NCI-H526 treated with DMSO at 0.1 percent for 48 hours (cell line): Measurements from ENCODE around the gene TGM6.
A peak's percentile ranks its signal among the peaks of the same experiment; 100 is the strongest.

ENCODE experiments used
- DNase-seq: peaks from one replicate; lab custom pipeline; 2025; lab: John Stamatoyannopoulos, UW

TGM6 gene

GRCh38 chr20:2455771-2456497, 75.2 kb downstream of the TGM6 start:
- no peak for DNase-seq

- DNase-seq, result no peak
Observed at GRCh38 chr20:2458919-2459499, 78.3 kb downstream of the TGM6 start.

GRCh38 chr20:2459981-2460751, 79.5 kb downstream of the TGM6 start:
- DNase-seq, result no peak

- no peak for DNase-seq
Observed at GRCh38 chr20:2460752-2461424, 80.2 kb downstream of the TGM6 start.

GRCh38 chr20:2462484-2462883, 81.8 kb downstream of the TGM6 start:
- DNase-seq, result no peak

GRCh38 chr20:2463616-2464365, 83.1 kb downstream of the TGM6 start:
- no peak for DNase-seq

GRCh38 chr20:2465100-2465499, 84.4 kb downstream of the TGM6 start:
- DNase-seq, result no peak

- no peak for DNase-seq
Observed at GRCh38 chr20:2467412-2467811, 86.7 kb downstream of the TGM6 start.

GRCh38 chr20:2468581-2469407, 88.1 kb downstream of the TGM6 start:
- no peak for DNase-seq

- DNase-seq, result peak; percentile 24
Observed at GRCh38 chr20:2469991-2470422, 89.3 kb downstream of the TGM6 start.

- peak; percentile 98 for DNase-seq
Observed at GRCh38 chr20:2470423-2471193, 89.9 kb downstream of the TGM6 start, which contains the start of gene SNRPB. SNRPB (minus strand) TSS chr20:2470789; CDS start chr20:2470690, 99 bp downstream.

- DNase-seq, result no peak
Observed at GRCh38 chr20:2473516-2473915, 92.8 kb downstream of the TGM6 start.

GRCh38 chr20:2475850-2476741, 95.4 kb downstream of the TGM6 start:
- DNase-seq, result no peak

- DNase-seq, result no peak
Observed at GRCh38 chr20:2476742-2477615, 96.3 kb downstream of the TGM6 start.

- no peak for DNase-seq
Observed at GRCh38 chr20:2480381-2480780, 99.7 kb downstream of the TGM6 start.
